GM06990 (cell line): ENCODE results near the gene KRTAP9-3.

Experiments
- DNase-seq: peaks from one replicate; pipeline ENCODE4 v3.0.0-alpha.2; 2011; ENCODE audit not compliant: insufficient read length; ENCODE audit errors: extremely low read depth
- H3K27me3 ChIP-seq: replicated peaks from 2 replicates; pipeline ENCODE4 v1.6.0; 2011; ENCODE audit warnings: low read length; ENCODE audit not compliant: control insufficient read depth, insufficient read depth
- H3K36me3 ChIP-seq: 2 replicates; pipeline ENCODE4 v1.5.1; 2011; ENCODE audit warnings: low read length; ENCODE audit not compliant: control insufficient read depth, insufficient read depth
- H3K4me3 ChIP-seq: replicated peaks from 2 replicates; pipeline ENCODE4 v1.5.1; 2011; ENCODE audit warnings: low read depth, mild to moderate bottlenecking, control low read depth, low read length
- TF ChIP-seq, protein P1 (sequence below): IDR thresholded peaks from 2 replicates; pipeline ENCODE4 v1.5.1; 2011; ENCODE audit warnings: low read length, control low read depth, mild to moderate bottlenecking, inconsistent platforms; ENCODE audit not compliant: insufficient read depth, poor library complexity, severe bottlenecking

Gene KRTAP9-3

GRCh38 chr17:41196068-41196467 lies 36.2 kb upstream of the KRTAP9-3 start:
- TF ChIP-seq, protein P1, sequence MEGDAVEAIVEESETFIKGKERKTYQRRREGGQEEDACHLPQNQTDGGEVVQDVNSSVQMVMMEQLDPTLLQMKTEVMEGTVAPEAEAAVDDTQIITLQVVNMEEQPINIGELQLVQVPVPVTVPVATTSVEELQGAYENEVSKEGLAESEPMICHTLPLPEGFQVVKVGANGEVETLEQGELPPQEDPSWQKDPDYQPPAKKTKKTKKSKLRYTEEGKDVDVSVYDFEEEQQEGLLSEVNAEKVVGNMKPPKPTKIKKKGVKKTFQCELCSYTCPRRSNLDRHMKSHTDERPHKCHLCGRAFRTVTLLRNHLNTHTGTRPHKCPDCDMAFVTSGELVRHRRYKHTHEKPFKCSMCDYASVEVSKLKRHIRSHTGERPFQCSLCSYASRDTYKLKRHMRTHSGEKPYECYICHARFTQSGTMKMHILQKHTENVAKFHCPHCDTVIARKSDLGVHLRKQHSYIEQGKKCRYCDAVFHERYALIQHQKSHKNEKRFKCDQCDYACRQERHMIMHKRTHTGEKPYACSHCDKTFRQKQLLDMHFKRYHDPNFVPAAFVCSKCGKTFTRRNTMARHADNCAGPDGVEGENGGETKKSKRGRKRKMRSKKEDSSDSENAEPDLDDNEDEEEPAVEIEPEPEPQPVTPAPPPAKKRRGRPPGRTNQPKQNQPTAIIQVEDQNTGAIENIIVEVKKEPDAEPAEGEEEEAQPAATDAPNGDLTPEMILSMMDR = no peak
- no peak for DNase-seq
- Histone ChIP-seq H3K4me3 (no peak overlapping the region), H3K27me3 (no peaks in the 10 kb centered on the region), H3K36me3 (no peaks in the 10 kb centered on the region)

DNA sequence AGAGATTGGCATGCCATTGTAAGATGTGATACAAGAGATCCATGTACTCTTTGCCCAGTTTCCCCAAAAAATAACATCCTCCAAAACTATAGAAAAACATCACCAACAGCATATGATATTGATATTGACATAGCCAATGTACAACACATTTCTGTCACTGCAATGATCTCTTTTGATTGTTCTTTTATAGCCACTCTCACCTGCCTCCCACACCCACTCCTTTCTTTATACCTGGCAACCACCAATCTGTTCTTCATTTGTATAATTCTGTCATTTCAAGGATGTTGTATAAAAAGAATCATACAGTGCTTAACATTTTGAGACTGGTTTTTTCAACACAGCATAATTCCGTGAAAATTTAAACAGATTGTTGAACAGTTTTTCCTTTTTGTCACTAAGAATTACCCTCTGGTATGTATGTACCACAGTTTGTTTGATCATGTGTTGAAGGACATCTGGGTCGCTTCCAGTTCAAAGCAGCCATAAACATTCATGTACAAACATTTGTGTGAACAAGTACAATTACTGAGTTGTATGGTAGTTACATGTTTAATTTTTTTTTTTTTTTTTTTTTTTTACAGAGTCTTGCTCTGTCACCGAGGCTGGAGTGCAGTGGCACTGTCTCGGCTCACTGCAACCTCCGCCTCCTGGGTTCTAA lies 32.7 kb upstream of the KRTAP9-3 start:
- Histone ChIP-seq H3K27me3 (no peaks in the 10 kb centered on the region), H3K36me3 (no peaks in the 10 kb centered on the region), H3K4me3 (no peak overlapping the region)
- TF ChIP-seq, protein P1 = no peak
- DNase-seq = no peak

- H3K36me3 ChIP-seq = no peaks in the 10 kb centered on the region
These were observed 20.3 kb upstream of the KRTAP9-3 start for GRCh38 chr17:41211845-41212466.

DNA sequence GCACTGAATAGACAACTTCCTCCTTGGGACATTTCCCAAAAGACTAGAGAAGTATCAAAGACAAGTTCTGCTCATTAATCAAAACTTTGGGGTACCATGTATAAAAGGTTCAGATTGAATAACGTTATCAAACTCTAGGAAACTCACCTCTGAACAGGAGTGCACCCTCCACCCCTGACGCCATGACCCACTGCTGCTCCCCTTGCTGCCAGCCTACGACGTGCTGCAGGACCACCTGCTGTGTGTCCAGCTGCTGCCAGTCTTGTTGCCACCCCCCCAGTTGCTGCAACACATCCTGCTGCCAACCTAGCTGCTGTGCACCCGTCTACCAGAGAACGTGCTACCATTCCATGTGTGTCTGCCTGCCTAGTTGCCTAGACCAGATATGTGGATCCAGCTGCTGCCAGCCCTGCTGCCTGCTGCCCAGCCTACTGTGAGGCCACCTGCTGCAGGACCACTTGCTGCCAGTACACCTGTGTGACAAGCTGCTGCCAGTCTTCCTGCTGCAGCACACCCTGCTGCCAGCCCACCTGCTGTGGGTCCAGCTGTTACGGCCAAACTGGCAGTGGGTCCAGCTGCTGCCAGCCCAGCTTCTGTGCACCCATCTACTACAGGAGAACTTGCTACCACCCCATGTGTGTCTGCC lies 19.6 kb upstream of the KRTAP9-3 start:
- DNase-seq = no peak
- H3K27me3 ChIP-seq = no peaks in the 10 kb centered on the region
- TF ChIP-seq, protein P1 = no peak

More at GRCh38 chr17:41211845-41212466, 20.3 kb upstream of the KRTAP9-3 start:
- TF ChIP-seq, protein P1 = no peak
- H3K4me3 ChIP-seq = no peak overlapping the region
- DNase-seq = no peak
- no peaks in the 10 kb centered on the region for H3K27me3 ChIP-seq

DNA sequence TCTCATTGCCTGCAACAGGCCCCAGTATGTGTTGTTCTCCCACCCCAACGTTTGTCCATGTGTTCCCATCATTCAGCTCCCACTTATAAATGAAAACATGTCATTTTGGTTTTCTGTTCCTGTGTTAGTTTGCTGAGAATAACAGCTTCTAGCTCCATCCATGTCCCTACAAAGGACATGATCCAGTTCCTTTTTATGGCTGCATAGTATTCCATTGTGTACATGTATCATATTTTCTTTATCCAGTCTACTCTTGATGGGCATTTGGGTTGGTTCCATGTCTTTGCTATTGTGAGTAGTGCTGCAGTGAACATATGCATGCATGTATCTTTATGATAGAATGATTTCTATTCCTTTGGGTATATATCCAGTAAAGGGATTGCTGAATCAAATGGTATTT lies 16.6 kb upstream of the KRTAP9-3 start:
- Histone ChIP-seq H3K36me3 (no peaks in the 10 kb centered on the region), H3K4me3 (no peak overlapping the region), H3K27me3 (no peaks in the 10 kb centered on the region)
- TF ChIP-seq, protein P1 = no peak
- DNase-seq = no peak

More for the DNA sequence above, 19.6 kb upstream of the KRTAP9-3 start:
- H3K36me3 ChIP-seq = no peaks in the 10 kb centered on the region
- no peak overlapping the region for H3K4me3 ChIP-seq
